Central memory CD8-positive, alpha-beta T cell (primary cell): ENCODE data around the gene TRPC4.

Source experiments
- ATAC-seq: fragments of 150-1000 bp; cut with Tn5 transposase; replicated peaks from 2 replicates; pipeline ENCODE4 v1.10.0; 2022; ENCODE audit warnings: mild to moderate bottlenecking, moderate FRiP score, moderate number of reproducible peaks; ENCODE audit not compliant: poor library complexity, severe bottlenecking; ENCODE audit errors: extremely low read depth
- DNase-seq, 2 donors: peaks; one replicate each; pipeline ENCODE4 v3.0.0; 2021; ENCODE audit warnings: low spot score in 2 of 2
- H3K27ac Mint-ChIP-seq: one replicate; pipeline ENCODE4 v1.8.0; 2022; ENCODE audit warnings: low read depth, mild to moderate bottlenecking, moderate library complexity, mixed read lengths
- H3K27me3 Mint-ChIP-seq: one replicate; pipeline ENCODE4 v1.8.0; 2022; ENCODE audit warnings: mixed read lengths
- H3K36me3 Mint-ChIP-seq: one replicate; pipeline ENCODE4 v1.8.0; 2022; ENCODE audit warnings: mild to moderate bottlenecking, moderate library complexity, mixed read lengths; ENCODE audit not compliant: insufficient read depth
- H3K4me1 Mint-ChIP-seq: one replicate; pipeline ENCODE4 v1.8.0; 2022; ENCODE audit warnings: mixed read lengths
- H3K4me3 Mint-ChIP-seq: one replicate; pipeline ENCODE4 v1.8.0; 2022; ENCODE audit warnings: mild to moderate bottlenecking, moderate library complexity, mixed read lengths
- H3K9me3 Mint-ChIP-seq: one replicate; pipeline ENCODE4 v1.8.0; 2022; ENCODE audit warnings: mixed read lengths

The TRPC4 gene

DNA sequence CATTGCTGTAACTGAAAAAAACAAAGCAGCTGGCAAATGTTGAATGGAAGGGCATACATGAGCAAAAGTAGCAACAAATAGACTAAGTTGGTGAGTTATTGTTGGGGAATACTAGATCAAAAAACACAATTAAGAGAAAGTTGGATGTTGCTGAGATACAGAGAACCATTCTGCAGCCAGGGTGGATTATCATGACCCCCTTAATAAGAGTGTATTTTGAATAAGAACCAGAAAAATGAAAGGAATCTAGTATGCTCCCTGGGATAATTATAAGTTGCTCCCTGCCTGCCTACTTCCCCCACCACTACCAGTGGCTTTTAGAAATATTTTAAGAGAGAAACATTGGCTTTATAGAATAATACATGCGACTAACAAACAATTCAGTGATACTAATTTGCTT, 14.5 kb upstream of the TRPC4 start:
- Mint-ChIP-seq H3K27ac (no peak overlapping the region), H3K4me1 (no peaks in the 10 kb centered on the region), H3K4me3 (no peak overlapping the region), H3K27me3 (no peaks in the 10 kb centered on the region), H3K9me3 (peaks cover 15% of the 10 kb centered on the region), H3K36me3 (no peaks in the 10 kb centered on the region)
- ATAC-seq = no peak
- DNase-seq = no peak

DNA sequence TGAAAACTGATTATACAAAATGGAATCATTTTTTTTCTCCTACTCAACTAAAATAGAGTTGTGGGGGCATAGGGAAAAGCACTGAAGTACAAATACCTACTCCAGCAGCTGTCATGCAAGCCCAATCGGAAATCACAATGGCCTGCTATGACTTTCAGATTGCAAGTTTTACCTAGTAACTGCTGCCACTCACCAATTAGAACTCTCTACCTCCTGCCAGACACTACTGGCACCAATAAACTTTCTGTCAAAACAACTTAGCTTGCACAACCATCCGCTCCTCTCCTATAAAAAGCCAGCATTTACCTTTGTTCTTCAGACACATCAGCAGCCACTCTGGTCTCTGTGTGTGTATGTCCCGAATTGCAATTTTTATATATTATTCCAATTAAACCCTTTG, 9.3 kb upstream of the TRPC4 start:
- DNase-seq = no peak
- no peaks in the 10 kb centered on the region for H3K36me3 Mint-ChIP-seq
- H3K4me1 Mint-ChIP-seq = no peaks in the 10 kb centered on the region
- H3K4me3 Mint-ChIP-seq = no peak overlapping the region
- ATAC-seq = no peak
- no peaks in the 10 kb centered on the region for H3K27me3 Mint-ChIP-seq
- no peak overlapping the region for H3K27ac Mint-ChIP-seq
- H3K9me3 Mint-ChIP-seq = peaks cover 16% of the 10 kb centered on the region

GRCh38 chr13:37878496-37878895, 8.9 kb upstream of the TRPC4 start:
- H3K27ac Mint-ChIP-seq = no peak overlapping the region
- DNase-seq = no peak
- no peaks in the 10 kb centered on the region for H3K27me3 Mint-ChIP-seq
- ATAC-seq = no peak
- H3K4me3 Mint-ChIP-seq = no peak overlapping the region
- H3K4me1 Mint-ChIP-seq = no peaks in the 10 kb centered on the region
- peaks cover 16% of the 10 kb centered on the region for H3K9me3 Mint-ChIP-seq
- no peaks in the 10 kb centered on the region for H3K36me3 Mint-ChIP-seq

- DNase-seq (no peak), ATAC-seq (no peak)
- no peak overlapping the region for H3K4me3 Mint-ChIP-seq
- peaks cover 22% of the 10 kb centered on the region for H3K27me3 Mint-ChIP-seq
- H3K27ac Mint-ChIP-seq = no peak overlapping the region
- peaks cover 10% of the 10 kb centered on the region for H3K9me3 Mint-ChIP-seq
- H3K4me1 Mint-ChIP-seq = no peaks in the 10 kb centered on the region
- no peaks in the 10 kb centered on the region for H3K36me3 Mint-ChIP-seq
Observed at GRCh38 chr13:37870895-37871550, 1.5 kb upstream of the TRPC4 start.

DNA sequence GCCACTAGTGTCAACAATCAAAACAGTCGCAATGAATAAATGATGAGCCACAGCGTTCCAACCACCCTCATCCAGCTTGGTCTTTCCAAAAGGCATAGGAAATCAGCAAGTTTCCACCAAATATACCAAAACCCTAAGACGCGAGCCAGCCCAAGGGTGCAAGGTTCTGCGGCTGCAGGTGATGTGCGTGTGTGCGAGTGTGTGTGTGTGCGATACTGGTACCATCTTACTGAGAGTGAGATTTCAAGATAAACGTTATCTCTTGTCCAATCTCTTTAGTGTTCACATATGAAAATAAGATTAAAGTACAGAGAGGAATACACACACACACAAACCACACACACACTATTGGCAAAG, 895 bp upstream of the TRPC4 start:
- peaks cover 22% of the 10 kb centered on the region for H3K27me3 Mint-ChIP-seq
- H3K4me3 Mint-ChIP-seq = no peak overlapping the region
- ATAC-seq (no peak), DNase-seq (no peak)
- peaks cover 5% of the 10 kb centered on the region for H3K9me3 Mint-ChIP-seq
- H3K4me1 Mint-ChIP-seq = no peaks in the 10 kb centered on the region
- no peak overlapping the region for H3K27ac Mint-ChIP-seq
- H3K36me3 Mint-ChIP-seq = no peaks in the 10 kb centered on the region

- no peaks in the 10 kb centered on the region for H3K9me3 Mint-ChIP-seq
- no peaks in the 10 kb centered on the region for H3K36me3 Mint-ChIP-seq
- DNase-seq = no peak
- no peak overlapping the region for H3K4me3 Mint-ChIP-seq
- H3K27ac Mint-ChIP-seq = no peak overlapping the region
- H3K27me3 Mint-ChIP-seq = peaks cover 22% of the 10 kb centered on the region
- H3K4me1 Mint-ChIP-seq = no peaks in the 10 kb centered on the region
- ATAC-seq = no peak
Observed at GRCh38 chr13:37869506-37869755, 141 bp downstream of the TRPC4 start.

GRCh38 chr13:37868691-37869505, 674 bp downstream of the TRPC4 start:
- peaks cover 22% of the 10 kb centered on the region for H3K27me3 Mint-ChIP-seq
- no peaks in the 10 kb centered on the region for H3K4me1 Mint-ChIP-seq
- no peaks in the 10 kb centered on the region for H3K9me3 Mint-ChIP-seq
- no peak overlapping the region for H3K4me3 Mint-ChIP-seq
- no peaks in the 10 kb centered on the region for H3K36me3 Mint-ChIP-seq
- H3K27ac Mint-ChIP-seq = no peak overlapping the region
- ATAC-seq = no peak
- DNase-seq = no peak

DNA sequence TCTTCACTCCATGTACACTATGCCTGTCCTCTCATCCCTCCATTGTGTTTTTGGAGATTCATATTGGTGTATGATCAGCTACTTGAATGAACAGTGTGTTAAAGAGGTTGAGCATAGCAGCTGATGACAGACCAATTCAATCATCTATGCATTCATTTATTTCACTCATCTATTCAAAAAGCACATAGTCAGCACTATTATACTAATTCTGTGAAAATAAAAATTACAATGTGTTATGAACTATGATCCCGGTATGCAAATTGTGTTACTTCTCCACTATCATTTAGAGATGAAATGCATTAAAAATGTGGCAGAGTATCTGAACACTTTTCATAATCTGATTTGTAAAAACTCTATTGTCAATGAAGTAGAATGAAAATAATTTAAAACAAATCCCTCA, 5.9 kb downstream of the TRPC4 start:
- H3K27ac Mint-ChIP-seq = no peak overlapping the region
- DNase-seq = no peak
- peaks cover 2% of the 10 kb centered on the region for H3K27me3 Mint-ChIP-seq
- no peak overlapping the region for H3K4me3 Mint-ChIP-seq
- H3K9me3 Mint-ChIP-seq = peaks cover under 1% of the 10 kb centered on the region
- no peak for ATAC-seq
- H3K36me3 Mint-ChIP-seq = no peaks in the 10 kb centered on the region
- H3K4me1 Mint-ChIP-seq = no peaks in the 10 kb centered on the region

DNA sequence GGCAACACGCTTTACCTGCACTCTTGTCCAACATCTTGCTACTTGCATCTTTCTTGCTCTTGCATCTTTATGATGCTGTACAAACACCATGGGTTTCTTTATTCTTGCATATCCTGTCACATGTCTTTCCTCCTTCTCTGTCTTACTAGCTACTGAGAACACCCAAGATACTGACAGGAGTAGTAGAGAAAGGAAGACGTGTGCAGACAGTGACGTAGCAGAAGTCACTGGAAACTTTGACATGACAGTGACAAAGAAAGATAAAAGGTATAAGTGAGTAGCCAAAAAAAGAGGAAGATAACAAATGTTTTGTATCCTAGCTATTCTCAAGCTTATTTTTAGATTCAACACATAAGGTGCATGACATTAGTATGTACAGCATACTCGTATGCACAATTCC, 34.2 kb downstream of the TRPC4 start:
- Mint-ChIP-seq H3K36me3 (no peaks in the 10 kb centered on the region), H3K27ac (no peak overlapping the region), H3K9me3 (peaks cover 10% of the 10 kb centered on the region), H3K4me3 (no peak overlapping the region), H3K27me3 (no peaks in the 10 kb centered on the region), H3K4me1 (no peaks in the 10 kb centered on the region)
- DNase-seq (no peak), ATAC-seq (no peak)

DNA sequence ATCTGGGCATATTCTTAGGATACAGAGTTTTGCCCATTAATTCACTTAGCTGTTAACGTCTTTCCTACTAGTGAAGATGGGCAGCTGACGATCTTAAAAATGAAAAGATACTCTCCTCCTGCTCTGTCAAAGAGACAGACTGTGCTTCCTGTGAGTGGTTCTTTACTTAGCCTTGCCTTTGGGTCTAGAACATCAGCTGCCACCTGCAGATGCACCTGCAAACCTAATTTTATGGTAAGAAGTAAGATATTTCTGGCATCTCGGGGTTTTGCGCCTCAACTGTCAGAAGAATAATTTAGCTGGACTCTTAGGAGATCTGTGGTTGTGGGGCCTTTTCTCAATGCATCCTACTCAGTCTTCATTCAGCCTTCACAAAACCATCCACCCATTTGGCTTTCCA, 36.2 kb downstream of the TRPC4 start:
- no peak for ATAC-seq
- Mint-ChIP-seq H3K27me3 (no peaks in the 10 kb centered on the region), H3K9me3 (peaks cover 10% of the 10 kb centered on the region)

GRCh38 chr13:37816276-37816675, 53.3 kb downstream of the TRPC4 start:
- no peak for ATAC-seq
- no peak overlapping the region for H3K4me3 Mint-ChIP-seq
- no peak overlapping the region for H3K27ac Mint-ChIP-seq
- no peaks in the 10 kb centered on the region for H3K4me1 Mint-ChIP-seq
- DNase-seq = no peak
- H3K9me3 Mint-ChIP-seq = peaks cover 44% of the 10 kb centered on the region
- H3K36me3 Mint-ChIP-seq = no peaks in the 10 kb centered on the region
- no peaks in the 10 kb centered on the region for H3K27me3 Mint-ChIP-seq

More for the DNA sequence above, 36.2 kb downstream of the TRPC4 start:
- Mint-ChIP-seq H3K4me3 (no peak overlapping the region), H3K4me1 (no peaks in the 10 kb centered on the region), H3K27ac (no peak overlapping the region), H3K36me3 (no peaks in the 10 kb centered on the region)
- no peak for DNase-seq

DNA sequence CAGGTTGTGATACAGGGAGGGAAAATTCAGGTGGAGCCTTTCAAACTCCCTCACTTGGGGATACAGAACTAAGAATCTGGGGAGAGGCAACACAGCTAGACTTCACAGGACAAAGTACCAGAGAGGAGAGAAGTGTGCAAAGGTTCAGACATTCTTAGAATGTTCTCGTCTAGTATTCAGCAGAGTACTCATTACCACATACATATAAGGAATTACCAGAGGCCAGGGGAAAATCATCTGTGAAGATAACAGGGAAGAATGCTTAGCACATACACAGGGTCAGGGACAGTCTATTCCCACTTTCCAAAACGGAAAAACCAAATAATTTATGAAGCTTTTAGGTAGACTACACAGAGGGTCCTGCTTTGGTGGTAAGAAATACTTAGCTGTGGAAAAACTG, 58.1 kb downstream of the TRPC4 start:
- no peak overlapping the region for H3K27ac Mint-ChIP-seq
- no peaks in the 10 kb centered on the region for H3K4me1 Mint-ChIP-seq
- peaks cover 25% of the 10 kb centered on the region for H3K9me3 Mint-ChIP-seq
- H3K36me3 Mint-ChIP-seq = no peaks in the 10 kb centered on the region
- ATAC-seq (no peak), DNase-seq (no peak)
- H3K27me3 Mint-ChIP-seq = no peaks in the 10 kb centered on the region
- no peak overlapping the region for H3K4me3 Mint-ChIP-seq

DNA sequence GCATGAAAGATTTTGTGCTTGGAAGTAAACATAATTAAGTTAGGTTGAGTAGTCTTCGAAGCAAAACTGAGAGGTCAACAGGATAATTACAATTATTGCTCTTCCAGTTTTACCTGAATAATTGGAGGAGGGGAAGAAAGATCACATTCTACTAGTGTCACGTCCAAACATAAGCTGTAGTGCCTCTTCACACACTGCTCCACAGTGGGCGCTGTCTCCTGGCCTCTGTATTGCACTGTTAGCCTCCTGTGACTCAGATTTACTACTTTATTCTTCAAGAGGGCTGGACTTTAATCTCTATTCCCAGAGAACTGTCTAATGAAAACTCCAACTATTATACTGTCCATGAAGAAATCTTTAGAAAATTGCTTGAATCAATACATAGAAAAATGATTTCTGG, 62.9 kb downstream of the TRPC4 start:
- Mint-ChIP-seq H3K36me3 (no peaks in the 10 kb centered on the region), H3K9me3 (peaks cover 16% of the 10 kb centered on the region), H3K27me3 (no peaks in the 10 kb centered on the region), H3K4me3 (no peak overlapping the region), H3K27ac (no peak overlapping the region), H3K4me1 (no peaks in the 10 kb centered on the region)
- DNase-seq = no peak
- ATAC-seq = no peak
